GM18517 (cell line): Measurements from ENCODE around the gene TPCN1.

Experiments
- ATAC-seq: cut with Tn5 transposase; IDR thresholded peaks from one replicate; pipeline ENCODE4 v1.9.1; 2021; ENCODE audit warnings: mild to moderate bottlenecking, moderate library complexity; ENCODE audit not compliant: unreplicated experiment

TPCN1 gene

GRCh38 chr12:113221181-113221996, at the start of gene TPCN1:
TPCN1 (plus strand) TSS chr12:113221464; CDS start chr12:113226853, 5,389 bp downstream.
- peak; percentile 93 for ATAC-seq

GRCh38 chr12:113171543-113171942, 49.7 kb upstream of the TPCN1 start:
- no peak for ATAC-seq

GRCh38 chr12:113172185-113172584, 49.1 kb upstream of the TPCN1 start:
- no peak for ATAC-seq

DNA sequence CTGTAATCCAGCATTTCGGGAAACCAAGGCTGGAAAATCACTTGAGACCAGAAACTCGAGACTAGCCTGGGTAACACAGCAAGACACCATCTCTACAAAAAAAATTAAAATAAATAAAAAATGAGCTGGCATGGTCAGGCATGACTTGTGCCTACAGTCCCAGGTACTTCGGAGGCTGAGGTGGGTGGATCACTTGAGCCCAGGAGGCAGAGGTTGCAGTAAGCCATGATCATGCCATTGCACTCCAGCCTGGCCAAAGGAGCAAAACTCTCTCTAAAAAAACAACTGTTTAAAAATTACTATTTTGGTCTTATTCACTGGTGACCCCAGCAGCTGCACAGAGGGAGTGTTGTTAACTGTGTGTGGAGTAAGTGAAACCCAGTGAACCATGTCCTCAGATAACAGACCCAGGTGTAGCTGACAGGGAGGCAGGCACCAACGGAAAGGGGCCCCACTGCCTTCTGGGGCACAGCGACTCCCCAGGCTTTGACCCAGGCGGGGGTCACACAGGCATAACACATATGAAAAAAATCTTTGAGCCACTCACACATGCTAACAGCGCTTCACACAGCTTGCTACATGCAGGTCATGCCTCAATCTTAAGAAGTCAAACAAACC, 48.1 kb upstream of the TPCN1 start:
- ATAC-seq = peak; percentile 64

DNA sequence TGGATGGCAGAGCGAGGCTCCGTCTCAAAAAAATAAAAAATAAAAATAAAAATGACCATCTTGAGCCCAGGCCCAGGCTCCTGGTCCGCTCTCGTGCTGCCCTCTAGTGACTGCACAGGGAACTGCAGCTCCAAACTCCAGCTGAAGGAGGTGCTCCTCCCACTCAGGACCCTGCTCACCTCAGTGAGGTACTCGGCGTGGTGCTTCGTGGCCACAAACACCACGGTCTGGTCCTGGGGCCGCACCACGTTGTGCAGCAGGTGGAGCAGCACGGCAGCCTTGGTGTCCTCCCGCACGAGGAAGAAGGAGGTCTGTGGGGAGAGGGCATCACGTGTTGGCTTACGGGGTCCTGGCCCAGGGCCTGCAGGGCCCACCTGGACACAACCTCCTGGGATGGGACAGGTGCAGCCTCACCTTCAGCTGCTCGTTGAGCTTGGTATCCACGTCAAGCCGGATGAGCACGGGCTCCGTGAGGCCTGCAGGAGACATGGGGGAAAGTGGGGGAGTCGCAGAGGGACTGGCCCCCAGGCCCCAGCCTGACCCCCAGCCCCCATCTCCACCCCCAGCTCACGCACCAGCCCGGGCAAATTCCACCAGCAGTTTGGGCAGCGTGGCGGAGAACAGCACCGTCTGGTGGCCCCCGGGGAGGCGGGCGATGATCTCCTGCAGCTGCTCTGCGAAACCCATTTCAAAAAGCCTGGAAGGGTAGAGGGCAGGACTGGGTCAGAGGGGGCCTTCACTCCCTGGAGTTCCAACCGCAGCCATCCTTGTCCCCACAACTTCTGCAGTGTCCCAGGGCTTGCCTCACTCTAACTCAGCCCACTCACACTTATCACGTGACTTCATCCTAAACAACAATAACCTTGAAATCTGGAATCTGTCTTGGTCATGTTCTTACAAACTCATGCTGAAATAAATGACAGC, 46.5 kb upstream of the TPCN1 start:
- no peak for ATAC-seq

DNA sequence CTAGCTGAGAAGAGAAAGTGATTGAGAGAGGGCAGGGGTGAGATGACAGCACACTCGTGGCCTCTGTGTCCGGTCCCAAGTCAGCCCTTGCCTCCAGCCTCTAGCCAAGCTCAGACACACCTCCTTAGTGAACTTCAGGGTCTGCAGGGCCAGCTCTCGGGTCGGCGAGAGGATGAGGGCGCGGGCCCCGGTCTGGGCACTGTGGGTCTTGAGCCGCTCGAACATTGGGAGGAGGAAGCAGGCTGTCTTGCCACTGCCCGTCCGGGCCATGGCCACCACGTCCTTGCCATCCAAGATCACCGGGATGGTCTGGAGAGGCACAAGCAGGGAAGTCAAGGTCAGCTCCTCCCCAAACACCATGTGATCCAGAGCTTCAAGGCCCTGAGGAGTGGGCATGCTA, 42.2 kb upstream of the TPCN1 start:
- no peak for ATAC-seq

- no peak for ATAC-seq
Observed at GRCh38 chr12:113180333-113180732, 40.9 kb upstream of the TPCN1 start.

- ATAC-seq = no peak
Observed at GRCh38 chr12:113181975-113182374, 39.3 kb upstream of the TPCN1 start.

DNA sequence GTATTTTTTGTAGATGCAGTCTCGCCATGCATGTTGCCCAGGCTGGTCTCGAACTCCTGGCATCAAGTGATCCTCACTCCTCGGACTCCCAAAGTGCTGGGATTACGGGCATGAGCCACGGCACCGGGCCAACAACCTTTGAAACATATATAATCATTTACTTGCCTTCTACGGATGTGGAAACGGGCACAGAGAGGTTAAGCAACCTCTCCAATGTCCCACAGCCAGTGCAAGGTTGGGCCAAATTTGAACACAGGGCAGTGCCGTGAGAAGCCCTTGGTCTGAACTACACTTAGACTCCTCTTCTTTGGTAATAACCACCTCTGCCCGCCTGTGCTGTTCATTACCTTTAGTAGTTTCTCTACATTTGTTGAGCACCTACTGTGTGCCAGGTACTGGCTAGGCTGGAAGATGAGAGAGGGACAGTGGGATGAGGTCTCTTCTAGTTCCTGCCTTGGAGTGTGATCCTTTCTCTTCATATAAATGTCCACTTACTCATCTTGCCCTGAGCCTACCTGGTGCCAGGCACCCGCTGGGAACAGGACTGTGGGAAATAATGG, 38.2 kb upstream of the TPCN1 start:
- no peak for ATAC-seq

DNA sequence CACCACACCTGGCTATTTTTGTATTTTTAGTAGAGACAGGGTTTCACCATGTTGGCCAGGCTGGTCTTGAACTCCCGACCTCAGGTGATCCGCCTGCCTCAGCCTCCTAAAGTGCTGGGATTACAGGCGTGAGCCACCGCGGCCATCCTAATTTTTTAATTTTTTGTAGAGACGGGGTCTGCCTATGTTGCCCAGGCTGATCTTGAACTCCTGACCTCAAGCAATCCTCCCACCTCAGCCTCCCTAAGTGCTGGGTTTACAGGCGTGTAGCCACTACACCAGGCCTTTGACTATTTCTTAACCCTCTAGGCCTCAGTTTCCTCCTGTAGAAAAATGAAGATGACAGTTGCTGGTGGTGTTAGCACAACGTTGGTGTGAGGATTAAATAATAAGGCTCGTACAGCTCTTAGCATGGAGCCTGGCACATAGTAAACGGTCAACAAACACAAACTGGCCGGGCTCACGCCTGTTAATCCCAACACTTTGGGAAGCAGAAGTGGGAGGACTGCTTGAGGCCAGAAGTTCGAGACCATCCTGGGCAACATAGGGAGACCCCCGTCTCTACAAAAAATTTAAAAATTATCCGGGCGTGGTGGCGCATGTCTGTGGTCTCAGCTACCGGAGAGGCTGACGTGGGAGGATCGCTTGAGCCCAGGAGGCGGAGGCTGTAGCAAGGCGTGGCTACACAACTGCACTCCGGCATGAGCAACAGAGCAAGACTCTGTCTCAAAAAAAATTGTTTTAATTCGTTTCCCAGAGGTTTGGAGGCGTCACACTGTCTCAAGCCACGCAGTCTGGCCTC, 37.0 kb upstream of the TPCN1 start:
- ATAC-seq = peak; percentile 56

- peak; percentile 80 for ATAC-seq
Observed at GRCh38 chr12:113184900-113185179, 36.4 kb upstream of the TPCN1 start.

DNA sequence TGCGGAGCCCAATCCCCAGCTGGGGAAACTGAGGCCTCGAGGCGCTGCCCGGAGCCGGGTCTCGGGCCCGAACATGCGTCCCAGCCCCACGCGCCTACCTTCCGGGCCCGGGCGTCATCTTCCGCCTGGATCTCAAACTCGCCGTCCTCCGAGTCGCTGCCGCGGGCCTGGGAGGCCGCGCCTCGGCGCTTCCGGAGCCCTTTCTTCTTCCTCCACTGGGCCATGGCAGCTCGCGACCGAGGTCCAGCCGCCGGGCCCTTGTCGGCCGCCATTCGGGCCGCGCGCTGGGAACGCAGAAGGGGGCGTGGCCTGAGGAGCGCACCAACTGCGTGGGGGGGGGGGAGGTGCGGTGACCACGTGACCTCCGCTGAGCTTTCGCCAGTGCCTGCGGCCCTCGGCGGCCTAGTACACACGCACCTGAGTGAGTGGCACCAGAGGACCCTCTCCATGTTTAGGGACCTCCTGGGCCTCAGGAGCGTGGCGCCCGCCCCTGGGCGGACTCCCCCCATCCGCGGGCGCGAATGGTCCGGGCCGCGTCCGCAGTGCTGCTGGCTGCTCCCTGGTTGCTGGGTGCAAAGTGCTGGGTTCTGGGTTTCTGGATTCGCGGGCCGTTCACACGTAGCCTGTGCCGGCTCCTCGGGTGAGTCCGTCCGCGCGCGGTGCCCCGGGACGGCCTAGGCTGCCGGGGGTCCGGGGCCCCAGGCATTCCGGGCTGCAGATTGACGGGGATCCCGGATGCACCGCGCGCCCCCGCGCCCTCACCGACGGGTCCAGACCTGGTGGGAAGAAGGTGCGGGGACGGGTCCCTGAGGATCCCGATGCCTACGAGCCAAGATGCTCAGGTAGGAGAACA, 35.9 kb upstream of the TPCN1 start, which contains the start of the genes DDX54 and RITA1:
Gene DDX54, minus strand, starts transcription at position 299 of the 853 bp plus-strand sequence. Its CDS starts 27 bp downstream, at position 272.
Gene RITA1, plus strand, starts transcription at position 542 of the 853 bp plus-strand sequence. CDS start 1,026 bp downstream, outside the sequence.
- peak; percentile 45 for ATAC-seq

GRCh38 chr12:113186033-113186365, 35.3 kb upstream of the TPCN1 start:
- ATAC-seq = no peak

DNA sequence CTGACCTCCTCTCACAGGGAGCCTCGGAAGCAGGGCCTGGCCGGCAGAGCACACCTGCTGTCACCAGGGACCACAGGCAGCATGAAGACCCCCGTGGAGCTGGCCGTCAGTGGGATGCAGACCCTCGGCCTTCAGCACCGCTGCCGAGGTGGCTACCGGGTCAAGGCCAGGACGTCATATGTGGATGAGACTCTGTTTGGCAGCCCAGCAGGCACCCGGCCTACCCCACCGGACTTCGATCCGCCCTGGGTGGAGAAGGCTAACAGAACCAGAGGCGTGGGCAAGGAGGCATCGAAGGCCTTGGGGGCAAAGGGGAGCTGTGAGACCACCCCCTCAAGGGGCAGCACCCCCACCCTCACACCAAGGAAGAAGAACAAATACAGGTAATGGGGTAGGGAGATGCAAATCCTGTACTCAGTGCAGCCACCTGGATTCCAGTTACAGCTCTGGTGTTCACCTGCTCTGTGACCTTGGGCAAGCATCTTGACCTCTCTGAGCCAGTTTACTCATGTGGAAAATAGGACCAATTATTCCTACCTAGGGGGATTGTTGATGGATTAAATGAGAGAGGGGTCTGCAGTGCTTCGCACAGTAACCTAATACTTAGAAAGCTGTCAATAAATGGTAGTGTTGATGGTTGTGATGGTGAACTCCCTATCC, 34.5 kb upstream of the TPCN1 start:
- no peak for ATAC-seq

GRCh38 chr12:113189361-113189760, 31.9 kb upstream of the TPCN1 start:
- ATAC-seq = no peak

DNA sequence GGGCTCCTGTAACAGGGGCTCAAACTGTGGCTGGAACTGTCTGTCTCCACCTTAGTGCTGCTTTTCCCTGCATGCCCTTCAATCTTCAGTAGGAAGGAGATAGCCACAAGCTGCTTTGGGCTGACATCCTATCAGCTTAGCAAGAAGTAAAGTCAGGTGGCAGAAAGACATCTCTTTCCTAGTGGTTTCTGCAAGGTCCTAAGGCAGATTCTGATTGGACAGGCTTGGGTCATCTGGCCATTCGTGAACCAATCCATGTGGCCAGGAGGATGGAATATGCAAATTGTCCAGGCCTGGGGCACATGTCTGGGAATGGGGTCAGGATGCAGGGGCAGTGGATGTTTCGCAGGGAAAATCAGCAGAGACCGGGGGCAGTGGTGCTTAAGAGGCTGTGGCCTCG, 30.5 kb upstream of the TPCN1 start:
- no peak for ATAC-seq

- ATAC-seq = no peak
Observed at GRCh38 chr12:113191227-113191626, 30.0 kb upstream of the TPCN1 start.

GRCh38 chr12:113194971-113195391, 26.3 kb upstream of the TPCN1 start:
- ATAC-seq = no peak

DNA sequence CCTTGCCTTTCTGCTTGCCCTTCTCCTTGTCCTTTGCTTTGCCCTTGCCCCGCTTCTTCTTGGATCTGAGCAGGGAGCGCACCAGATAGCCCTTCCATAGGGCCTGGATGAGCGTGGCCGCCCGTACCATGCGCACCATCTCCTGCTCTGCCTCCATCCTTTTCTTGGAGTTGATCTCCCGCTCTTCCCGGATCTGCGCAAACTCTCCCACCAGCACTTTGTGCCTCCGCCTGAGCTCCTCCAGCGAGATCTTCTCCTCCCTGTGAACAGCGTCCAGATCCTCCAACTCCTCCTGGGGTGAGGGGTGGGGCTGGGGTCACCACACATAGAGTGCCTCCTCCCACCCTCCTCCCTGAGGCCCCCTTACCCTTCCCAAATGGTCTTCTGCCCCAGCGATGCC, 25.7 kb upstream of the TPCN1 start:
- ATAC-seq = no peak
